Measurements from ENCODE around the gene FGF4.

The FGF4 gene, protein sequence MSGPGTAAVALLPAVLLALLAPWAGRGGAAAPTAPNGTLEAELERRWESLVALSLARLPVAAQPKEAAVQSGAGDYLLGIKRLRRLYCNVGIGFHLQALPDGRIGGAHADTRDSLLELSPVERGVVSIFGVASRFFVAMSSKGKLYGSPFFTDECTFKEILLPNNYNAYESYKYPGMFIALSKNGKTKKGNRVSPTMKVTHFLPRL

GRCh38 chr11:69775163-69775755 lies at the start of gene FGF4:
Gene FGF4 (minus strand): TSS chr11:69775341. CDS start chr11:69775084, 257 bp downstream.
- DNase-seq: no peak

DNA sequence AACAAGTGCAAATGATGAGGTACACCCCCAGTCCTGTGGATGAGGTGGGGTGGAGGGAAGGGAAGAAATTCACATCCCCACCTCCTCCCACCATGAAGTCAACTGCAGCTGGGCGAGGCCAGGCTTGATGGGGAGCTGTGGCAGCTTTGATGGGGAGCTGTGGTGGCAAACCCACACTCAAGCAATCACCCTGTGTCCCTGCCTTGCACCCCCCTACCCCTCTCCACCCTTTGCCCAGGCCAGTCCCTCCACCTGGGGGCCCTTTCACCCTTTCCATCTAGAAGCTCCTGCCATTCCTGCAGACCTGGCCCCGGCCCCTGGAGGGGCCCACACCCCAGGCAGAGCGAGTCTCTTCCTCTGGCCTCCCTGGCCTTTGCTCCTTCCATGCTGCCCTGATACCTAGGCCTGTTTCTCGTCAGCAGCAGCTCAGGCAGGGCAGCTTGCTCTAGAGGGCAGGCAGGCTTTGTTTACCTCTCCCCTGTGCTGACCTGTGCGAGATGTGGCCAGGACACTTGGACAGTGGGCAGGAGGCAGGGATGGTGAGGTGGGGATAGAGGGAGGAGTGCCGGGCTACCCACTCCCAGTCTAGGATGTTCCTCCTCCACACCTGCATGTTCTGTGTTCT lies 48.6 kb upstream of the FGF4 start:
- DNase-seq: no peak

DNA sequence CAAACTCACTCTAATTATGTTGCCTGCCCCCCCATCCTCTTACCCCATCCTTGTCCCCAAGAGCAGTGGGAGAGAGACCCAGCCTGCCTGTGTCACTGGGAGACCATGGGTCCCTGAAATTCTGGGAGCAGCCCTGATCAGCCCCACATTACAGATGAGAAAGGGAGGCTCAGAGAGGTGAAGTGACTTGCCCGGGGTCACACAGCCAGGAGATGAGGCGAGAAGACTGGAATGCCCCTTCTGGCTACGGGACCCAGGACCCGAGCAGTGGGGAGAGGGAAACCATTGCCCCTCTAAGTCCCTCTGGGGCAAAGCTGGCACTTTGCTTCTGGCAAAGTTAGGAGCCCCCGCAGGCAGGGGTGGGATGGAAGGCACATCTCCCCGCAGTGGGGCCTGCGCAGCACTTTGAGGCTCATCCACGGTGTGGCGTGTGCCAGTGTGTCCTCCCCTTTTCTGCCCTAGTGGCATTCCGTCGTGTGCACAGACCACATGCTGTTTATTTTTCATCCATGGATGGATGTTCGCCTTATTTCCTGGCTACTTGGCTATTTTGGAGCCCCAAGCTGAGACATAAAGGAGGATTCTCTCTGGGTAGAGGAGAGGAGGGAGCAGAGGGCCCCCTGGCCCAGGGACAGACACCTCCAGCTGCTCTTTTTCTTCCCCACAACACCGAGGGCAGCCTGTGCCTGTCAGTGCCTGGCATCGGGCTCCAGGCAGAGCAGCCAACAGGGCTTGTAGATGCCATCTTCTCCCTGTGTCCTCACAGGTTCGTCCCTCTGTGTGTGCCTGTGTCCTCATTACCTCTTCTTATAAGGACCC lies 47.7 kb upstream of the FGF4 start:
- DNase-seq: no peak

DNA sequence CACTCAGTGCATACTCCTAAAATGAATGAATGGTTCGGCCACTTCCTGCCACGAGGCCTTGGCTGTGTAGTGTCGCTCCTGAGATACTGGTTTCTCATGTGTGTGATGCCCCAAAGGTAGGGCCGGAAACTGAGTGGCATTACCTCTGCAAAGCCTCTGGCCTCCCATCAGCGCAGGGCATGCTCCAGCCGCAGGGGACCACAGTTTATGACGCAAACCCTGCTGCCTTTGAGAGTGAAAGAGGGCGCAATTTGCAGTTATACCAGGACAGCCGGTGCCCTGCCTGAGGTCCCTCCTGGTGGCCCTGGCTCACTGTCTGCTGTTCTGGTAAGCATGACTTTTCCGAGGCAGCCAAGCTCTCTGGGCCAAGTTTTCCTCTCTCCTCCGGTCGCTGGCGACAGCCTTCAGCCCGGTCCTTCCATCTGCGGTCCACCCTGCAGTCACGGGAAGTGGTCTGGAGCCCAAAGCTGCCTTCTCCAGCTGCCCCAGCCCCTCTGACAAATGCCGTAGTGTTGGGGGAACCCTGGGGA lies 46.4 kb upstream of the FGF4 start:
- no peak for DNase-seq

DNA sequence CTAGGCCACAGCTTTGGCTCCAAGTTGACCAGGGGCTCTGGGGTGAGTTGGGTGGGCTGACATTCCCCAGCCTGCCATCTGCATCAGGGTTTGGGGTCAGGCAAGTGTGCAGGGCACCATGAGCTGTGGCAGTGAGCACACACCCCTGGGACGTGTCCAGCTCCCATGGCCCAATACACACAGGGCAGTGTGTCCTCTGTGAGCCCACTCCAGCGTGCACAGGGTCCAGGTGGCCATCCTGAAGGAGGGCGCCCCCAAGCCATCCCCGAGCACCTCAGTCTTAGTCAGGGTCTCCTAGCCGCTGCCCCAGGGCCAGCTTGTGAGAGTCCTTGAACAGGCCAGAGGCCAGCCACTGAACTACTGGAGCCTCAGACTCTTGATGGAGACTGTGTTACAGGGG lies 45.3 kb upstream of the FGF4 start:
- no peak for DNase-seq

- DNase-seq: no peak
These were observed 44.5 kb upstream of the FGF4 start for GRCh38 chr11:69819541-69820070.

DNA sequence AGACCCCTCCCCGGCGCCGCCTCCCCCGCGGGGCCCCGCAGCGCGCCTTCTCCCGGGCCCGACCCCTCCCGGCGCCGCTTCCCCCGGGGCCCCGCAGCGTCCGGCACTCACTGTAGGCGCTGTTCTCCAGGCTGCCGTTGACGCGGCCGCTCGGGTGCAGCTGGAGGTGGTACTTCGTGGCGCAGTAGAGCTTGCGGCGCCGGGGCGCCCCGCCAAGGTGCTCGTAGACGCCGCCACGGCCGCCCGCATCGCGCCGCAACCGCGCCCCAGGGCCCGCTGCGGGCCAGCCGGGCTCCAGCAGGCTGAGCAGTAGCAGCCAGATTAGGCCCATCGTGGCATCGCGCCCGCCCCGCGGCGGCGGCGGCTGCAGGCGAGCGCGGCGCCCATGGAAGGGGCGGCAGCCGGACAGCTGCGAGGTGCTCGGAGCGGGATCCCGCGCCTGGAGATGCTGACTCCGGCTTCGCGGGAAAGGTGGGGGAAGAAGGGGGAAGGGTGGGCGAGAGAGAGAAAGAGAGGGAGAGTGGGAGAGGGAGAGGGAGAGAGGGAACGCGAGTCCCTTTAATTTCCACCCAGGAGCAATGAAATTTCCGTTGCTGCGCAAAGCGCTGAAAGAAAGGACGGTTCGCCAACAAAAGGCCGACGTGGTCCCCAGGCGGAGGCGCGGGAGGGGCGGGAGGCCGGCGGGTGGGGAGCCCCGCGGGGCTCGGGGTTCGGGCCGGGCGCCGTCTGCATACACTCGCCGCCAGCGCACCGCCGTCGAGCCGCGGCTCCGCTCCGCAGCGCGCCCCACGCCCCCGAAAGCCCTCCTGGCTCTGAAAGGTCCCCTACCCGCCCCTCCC lies 43.7 kb upstream of the FGF4 start, which contains the start of gene FGF3:
TSS of gene FGF3 (minus strand) at position 814 of the 839 bp plus-strand sequence. CDS start at position 331, 483 bp downstream.
- no peak for DNase-seq

GRCh38 chr11:69818231-69818602 lies 43.1 kb upstream of the FGF4 start:
- DNase-seq: no peak

DNA sequence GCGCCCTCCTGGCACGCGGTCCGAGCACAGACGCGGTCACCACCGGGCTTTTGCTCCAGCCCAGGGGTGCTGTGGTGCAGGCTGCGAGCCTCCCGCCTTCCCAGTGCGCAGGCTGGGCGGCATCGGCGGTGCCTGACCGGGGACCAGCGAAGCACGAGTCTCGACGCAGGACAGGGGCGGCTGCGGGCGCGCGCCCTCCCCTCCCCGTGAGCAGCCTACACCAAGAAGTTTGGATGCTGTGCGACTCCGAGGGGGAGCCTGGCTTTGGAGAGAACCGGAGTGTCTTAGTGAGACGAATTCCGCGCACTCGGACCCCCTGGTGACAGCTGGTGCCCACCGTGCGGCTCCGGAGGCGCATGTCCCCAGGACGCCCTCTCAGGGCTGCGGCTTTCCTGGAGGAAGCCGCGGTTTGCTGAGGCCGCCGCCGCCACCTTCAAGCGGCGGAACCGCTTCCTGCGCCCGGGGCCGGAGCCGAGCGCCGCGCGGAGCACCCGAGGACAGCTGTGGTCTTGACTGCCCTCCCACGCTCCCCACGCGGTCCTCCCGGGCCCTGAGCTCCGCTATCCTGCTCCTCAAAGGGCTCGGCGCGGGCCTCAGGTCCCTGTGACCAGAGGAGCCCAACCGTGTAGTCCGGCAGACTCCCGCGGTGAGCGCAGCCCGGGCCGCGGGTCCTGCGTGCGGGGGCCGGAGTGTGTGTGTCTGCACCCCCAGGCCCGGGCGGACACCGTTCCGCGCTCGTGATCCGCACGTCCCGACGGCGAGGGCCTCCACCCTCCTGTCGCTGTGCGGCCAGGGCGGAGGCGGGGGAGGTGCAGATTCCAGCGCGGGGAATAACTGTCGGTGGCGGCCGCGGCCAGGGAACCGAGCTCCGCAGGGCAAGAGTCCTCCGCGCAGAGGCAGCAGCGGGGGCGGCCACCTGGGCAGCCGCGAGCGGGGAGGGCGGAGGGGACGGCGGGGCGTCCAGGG lies 42.4 kb upstream of the FGF4 start:
- DNase-seq: no peak

DNA sequence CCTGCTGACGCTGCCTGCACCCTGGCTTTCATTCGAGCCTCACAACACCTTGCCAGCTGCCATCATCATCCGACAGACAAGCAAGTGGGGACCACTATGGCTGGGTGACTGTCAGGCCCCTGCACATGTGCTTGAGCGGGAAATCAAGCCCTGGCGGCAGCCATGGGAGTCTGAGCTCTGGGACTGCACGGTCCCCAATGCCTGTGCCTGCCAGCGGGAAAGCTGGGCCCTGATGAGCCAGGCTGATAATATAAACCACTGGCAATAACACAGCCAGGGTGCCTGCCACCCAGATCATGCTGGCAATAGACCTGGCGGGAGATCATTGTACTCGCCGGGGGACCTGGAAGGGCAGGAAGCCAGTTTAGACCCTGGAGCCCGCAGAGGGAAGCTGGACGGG lies 41.5 kb upstream of the FGF4 start:
- DNase-seq: no peak

DNA sequence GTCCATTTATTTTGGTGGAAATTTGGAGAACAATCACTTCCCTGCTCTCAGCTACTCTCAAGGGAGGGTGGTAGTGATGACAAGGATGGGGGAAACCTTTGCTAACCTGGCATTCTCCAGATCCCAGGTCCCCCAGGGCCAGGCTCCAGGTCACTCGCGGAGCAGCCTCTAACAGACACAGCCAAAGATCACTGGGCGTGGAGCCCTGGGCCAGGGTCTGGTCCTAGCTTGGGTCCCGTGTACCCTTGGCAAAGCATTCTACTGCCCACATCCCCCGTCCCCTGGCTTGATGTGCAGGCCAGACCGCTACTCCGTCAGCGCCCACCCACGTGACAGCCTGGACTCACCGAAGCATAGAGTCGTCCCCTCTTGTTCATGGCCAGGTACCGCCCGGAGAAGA lies 40.8 kb upstream of the FGF4 start:
- DNase-seq: no peak

- no peak for DNase-seq
These were observed 39.8 kb upstream of the FGF4 start for GRCh38 chr11:69814902-69815301.

DNA sequence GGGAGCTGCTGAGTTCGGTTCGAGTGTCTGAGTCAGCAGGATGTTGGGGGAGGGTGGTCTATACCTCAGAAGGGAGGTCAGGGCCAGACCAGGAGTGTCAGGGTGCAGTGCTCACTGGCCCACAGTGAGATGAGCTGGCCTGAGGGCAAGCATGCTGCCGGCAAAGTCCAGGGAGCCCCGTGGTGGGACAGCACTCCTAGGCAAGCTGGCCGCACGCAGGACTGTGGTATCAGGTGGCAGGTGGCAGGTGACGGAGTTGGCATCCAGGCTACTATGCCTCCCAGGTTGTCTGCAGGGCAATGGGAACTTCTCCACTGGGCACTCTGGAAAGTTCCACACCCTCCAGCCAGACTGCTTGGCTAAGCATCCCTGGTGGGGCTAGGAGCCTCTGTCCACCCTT lies 39.3 kb upstream of the FGF4 start:
- DNase-seq: no peak

DNA sequence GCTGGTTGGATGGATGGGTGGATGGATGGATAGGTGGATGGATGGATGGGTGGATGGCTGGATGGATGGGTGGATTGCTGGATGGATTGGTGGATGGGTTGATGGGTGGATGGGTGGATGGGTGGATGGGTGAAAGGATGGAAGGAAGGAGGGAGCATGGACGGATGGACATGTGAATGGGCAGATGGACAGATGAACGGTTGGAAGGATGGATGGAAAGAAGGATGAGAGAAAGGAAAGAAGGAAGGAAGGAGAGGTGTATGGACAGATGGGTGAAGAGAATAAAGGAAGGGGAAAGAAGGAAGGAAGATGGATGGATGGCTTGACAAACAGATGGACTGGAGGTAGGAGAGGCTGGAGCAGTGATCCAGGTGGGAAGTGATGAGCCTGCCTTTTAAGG lies 38.7 kb upstream of the FGF4 start:
- DNase-seq: no peak

GRCh38 chr11:69812946-69813345 lies 37.8 kb upstream of the FGF4 start:
- DNase-seq: no peak

DNA sequence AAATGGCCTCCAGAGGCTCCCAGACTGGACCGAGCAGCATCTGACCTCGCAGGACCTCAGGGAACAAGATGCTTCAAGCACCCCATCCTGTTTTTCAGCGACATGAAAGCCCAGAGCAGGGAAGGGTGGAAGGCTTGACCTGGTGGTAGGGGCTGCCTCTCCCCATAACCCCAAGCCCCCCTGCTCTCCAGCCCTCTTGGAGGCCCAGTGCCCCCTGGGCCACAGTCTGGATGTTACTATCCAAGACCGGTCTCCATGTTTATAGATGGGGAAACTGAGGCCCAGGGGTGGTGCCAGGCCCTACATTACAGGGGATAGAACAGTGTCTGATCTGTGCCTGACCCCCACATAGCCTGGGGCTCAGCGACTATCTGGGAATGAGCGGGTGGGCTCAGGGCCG lies 37.1 kb upstream of the FGF4 start:
- DNase-seq: no peak

- no peak for DNase-seq
These were observed 36.3 kb upstream of the FGF4 start for GRCh38 chr11:69811431-69811830.

DNA sequence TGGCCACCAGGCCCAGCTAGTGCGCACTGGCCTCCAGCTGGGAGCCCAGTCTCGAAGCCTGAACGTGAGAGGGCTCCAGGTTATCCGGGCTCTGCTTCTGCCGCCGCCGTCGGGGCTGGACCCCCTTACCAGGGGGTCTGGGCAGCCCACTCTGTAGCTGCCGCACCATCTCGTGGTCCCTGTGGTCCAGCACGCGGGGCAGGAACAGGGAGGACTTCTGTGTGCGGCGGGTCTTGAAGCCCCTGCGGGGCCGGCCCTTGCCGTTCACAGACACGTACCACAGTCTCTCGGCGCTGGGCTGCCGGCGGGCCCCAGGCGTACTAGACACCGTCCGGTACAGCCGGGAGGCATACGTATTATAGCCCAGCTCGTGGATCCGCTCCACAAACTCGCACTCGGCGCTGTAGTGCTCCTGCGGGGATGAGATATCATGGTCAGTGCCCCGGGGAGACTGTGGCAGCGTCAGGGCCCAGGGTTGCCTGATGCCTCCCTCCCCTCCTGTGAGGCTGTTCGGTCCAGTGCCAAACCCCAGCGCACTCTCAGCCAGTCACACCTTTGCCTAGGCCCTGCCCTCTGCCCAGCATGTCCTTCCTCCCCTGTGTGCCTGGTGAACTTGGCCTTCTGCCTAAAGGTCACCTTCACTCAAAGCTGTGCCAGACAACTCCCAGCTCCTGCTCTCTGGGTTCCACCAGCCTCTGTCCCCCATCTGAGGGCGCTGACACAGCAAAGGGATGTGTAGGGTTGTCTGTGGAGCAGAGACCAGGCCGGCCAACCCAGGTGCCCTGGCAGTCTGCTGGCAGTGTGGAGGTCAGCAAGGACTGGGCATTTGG lies 35.4 kb upstream of the FGF4 start:
- no peak for DNase-seq

GRCh38 chr11:69808667-69809086 lies 33.5 kb upstream of the FGF4 start:
- peak; percentile 65 for DNase-seq

Data from fibroblast of upper back skin (primary cell).